ENCODE measurements around the gene CDC26.
"Not testable (repeated sequence)": the region's sequence is repeated elsewhere in the genome, so short reads cannot be mapped to it uniquely, and the experiment has no call there.

CDC26 gene

DNA sequence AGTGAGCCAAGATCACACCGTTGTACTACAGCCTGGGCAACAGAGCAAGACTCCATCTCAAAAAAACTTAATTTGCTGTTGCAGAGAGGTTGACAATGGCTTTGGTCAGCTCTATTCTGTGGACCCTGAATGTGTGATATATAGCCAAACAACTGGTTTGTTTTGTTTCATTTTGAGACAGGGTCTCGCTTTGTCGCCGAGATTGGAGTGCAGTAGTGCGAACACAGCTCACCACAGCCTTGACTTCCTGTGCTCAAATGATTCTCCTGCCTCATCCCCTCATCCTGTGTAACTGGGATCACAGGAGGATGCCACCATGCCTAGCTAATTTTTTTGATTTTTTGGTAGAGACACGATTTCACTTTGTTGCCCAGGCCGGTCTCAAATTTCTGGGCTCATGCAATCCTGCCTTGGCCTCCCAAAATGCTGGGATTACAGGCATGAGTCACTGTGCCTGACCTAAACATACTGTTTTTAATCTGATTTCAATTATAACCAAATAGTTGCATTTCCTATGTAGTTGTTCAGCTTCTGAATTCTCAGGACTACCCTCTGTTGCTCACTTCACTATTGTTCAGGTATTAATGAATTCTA lies 18.0 kb upstream of the CDC26 start:
- peak; percentile 57 for DNase-seq (ENCODE audit: low read depth)

DNA sequence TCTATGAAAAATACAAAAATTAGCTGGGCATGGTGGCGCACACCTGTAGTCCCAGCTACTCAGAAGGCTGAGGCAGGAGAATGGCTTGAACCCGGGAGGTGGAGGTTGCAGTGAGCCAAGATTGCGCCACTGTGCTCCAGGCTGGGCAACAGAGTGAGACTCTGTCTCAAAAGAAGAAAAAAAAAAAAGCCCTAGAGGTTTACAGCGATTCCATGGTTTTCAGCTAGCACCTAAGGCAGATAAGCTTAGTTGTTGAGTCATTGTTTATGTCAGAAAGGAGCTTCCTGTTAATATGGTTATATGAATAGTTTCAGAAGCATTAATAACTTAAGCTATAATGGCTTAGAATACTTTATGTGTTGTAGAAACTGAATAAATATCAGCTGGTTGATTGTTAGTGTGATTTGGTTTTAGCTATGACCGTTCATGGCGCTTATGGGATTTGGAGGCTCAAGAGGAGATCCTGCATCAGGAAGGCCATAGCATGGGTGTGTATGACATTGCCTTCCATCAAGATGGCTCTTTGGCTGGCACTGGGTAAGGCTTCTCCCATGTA lies 14.8 kb upstream of the CDC26 start:
- DNase-seq (ENCODE audit: low read depth) = no peak

DNA sequence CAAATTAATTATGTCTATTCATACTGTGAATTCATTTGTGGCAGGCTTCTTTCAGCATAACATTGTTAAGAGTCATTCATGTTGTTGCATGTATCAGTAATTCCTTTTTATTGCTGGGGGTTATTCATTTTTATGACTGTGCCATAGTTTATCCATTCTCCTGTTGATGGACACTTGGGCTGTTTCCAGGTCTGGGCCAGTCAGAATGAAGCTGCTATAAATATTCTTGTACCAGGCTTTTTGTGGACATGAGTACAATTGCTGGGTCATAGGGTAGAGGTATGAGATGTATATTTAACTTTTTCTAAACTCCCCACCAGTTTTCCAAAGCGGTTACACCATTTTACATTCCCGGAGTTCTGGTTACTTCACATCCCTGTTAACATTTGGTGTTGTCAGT lies 13.7 kb upstream of the CDC26 start:
- DNase-seq (ENCODE audit: low read depth) = no peak

DNA sequence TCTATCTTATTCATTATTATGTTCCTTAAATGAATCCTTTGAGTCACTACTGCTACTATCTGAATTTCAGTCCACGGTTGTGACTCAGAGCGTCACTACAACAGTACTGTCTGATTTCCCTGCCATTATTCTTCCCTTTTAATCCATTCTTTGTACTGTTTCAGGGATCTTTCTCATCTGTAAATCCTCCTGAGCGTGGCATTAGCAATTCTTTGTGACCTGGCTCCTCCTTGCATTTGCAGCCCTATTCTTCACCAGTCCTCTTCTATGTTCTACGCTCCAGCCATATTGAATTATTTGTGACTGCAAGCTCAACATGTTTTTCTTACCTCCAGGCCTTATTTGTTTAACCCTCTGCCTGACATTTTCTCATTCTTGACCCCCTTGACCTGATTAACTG lies 6.0 kb upstream of the CDC26 start:
- DNase-seq (ENCODE audit: low read depth) = no peak

DNA sequence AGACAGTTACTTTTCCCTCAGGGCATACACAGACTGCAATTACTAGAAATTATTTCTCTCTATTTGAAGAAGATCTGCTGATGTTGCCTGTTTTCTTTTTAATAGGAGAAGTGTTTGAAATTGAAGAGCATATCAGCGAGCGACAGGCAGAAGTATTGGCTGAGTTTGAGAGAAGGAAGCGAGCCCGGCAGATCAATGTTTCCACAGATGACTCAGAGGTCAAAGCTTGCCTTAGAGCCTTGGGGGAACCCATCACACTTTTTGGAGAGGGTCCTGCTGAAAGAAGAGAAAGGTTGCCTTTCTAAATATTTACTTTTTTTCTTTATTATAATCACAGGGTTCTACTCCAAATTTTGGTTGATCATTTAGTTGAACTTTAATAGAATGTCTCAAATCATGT lies 3.5 kb upstream of the CDC26 start:
- no peak for DNase-seq (ENCODE audit: low read depth)

DNA sequence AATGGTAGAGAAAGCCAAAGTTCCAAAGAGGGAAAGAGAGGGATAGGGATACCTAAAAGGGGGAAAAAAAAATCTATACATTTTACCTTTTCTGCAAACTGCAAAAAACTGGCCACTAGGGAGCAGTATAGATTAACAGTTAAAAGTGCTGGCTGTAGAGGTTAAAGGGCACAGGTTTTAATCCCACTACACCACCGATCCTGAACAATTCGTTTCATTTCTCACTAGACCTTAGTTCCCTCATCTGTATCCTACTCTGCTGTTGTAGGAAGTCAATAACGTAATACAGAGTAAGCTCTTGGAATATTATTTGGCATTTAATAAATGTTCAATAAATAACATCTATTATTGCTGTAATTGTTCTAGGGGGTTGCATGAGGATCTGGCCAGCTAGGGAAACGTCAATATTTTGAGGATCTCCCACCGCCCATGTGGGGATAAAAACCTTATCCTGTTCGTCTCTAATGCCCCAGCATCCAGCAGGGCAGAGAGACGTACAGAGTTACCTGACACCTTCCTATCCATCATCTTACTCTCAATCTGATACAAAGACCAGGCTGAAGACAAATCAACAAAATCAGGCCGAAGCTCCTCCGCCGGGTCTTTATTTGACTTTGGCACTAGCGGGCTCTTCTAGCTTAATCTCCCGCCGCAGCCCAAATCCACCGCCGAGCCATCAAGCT lies 757 bp downstream of the CDC26 start:
- DNase-seq (ENCODE audit: low read depth) = peak; percentile 35

DNA sequence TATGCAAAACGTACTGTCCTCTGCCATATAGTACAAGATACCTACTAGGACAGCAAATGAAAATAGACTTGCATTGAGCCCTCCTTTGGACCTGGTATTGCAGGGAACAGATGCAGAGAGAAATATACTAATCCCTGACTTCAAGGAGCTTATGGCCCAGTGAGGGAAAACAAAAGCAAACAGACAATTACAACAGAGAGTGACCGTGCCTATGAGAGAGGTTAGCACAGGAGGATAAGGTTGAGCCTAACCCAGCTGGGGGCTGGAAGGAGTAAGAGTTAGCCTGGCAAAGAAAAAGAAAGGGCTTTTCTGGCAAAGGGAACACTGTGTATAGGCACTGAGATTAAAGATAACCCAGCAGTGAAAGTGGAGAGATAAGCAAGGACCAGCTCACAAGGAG lies 5.5 kb downstream of the CDC26 start:
- DNase-seq (ENCODE audit: low read depth) = no peak

DNA sequence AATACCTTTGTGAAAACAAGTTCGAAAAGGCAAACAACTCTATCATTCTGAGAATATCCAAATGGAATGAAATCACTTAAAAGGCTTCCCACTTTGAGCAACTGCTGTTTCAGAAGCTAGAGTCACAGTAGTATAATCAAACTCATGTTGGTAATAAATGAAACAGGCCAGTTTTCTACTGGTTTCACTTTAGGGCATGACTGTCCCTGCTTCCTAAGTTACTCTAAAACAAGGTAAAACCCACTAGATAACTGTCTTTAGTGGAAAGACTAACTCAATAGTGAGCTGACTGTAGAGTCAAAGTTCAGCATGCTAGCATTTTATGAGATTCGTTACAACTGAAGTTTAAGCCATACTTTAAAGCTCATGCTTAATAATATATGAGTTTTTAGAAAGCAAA lies 6.0 kb downstream of the CDC26 start:
- DNase-seq (ENCODE audit: low read depth) = no peak

DNA sequence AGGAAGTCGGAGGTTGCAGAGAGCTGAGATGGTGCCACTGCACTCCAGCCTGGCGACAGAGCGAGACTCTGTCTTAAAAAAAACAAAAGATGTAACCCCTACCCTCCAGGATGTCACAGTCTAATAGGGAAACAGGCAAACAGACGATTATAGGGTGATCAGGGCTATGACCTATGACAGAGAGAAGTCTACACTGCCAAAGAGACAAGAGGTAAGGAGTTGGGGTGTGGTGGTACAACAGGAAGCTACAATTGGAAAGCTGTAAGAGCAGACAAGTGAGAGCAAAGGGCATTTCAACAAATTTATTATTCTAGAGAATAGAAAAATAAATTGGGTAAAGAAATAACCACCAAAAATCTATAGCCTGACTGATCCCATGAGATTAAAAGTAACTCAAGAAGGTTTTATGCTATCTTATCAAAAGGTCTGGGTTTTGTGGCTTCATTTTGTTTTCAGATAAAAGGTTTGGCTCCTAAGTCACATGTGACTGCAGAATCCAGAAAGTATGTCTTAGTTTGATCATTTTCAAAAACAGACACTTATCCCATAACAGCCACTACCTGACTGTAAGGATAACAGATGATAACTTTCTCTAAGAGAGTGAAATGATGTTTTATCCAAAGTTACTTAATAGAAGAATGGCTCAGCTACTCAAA lies 7.3 kb downstream of the CDC26 start:
- DNase-seq (ENCODE audit: low read depth) = no peak

DNA sequence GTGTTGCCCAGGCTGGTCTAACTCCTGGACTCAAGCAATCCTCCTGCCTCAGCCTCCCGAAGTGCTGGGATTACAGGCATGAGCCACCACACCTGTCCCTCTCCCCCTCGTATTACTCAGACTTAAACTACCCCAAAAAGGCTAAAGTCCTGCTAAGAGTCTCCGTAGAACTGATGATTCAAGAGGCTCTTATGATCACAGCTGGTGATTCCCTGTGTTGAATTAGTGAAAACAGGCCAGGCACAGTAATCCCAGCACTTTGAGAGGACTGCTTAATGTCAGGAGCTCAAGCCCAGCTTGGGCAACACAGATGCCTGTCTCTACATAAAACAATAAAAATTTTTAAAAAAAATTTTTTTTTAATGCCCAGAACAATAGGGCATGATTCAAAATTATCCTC lies 9.2 kb downstream of the CDC26 start:
- DNase-seq (ENCODE audit: low read depth) = no peak

DNA sequence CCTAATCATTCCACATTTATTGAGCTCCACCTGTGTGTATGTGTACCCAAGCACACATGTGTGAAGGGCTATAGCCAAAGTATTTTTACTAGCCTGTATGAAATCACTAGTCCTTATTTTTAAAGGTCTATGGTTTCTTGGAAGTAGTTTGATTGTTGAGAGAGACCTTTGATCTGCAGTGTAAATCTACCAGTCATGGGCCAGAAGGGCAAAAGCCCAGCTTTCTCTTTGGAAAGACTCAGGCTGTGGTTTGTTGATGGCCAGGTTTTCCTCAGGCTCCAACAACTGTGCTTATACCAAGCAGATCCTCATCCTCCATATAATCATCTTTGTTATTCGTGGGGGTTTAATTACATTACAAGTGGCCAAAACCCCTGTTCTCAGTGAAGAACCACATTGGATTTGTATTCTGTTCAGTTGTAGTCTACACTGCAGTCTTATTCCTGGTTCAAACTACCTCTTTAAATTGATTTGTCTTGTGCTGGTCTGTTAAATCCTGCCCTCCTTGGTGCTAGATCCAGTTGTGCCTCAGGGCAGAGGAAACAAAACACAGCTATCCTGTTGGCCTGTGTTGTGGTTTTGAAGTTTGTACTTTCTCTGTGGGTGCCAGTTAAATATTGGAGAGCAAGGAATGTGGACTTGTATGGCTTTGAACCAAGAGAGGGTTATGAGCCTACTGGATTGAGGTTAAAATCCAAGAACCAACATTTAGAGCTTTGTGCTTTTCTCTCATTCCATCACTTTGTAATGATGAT lies 13.3 kb downstream of the CDC26 start:
- DNase-seq (ENCODE audit: low read depth) = no peak

DNA sequence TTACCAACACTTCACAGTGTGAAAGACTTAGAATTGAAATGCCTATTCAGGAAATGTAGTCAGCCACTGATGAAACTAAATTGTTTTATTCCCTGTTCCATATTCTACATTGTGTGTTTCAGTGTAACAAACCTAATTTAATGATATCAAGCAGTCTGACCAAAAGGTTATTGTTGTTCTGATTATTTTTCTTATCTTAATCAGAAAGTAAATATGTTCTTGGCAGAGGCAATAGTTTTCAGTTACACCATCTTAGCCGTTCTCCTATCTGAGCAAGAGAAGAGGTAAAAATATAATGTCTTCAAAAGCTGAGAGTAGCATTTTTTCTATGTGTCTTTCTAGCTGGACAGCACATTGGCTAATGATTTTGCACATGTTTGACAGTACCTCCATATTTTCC lies 17.1 kb downstream of the CDC26 start:
- no peak for DNase-seq (ENCODE audit: low read depth)

DNA sequence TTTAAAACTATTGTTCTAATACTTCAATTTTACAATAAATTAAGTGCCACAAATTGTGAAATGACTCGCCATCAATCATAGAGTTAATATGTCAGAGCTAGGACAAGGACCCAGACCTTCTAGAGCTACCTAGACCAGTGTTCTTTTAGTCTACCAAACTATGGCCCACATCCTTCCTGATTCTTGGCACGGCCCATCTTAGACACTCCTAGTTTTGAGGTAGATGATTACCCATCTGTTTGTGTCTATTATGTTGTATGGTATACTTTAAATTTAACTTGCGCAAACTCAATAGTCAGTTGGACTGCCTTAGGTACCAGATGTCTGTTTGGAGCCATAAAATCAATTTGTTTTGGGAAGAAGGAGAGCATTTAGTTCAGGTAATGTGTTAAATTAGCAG lies 17.5 kb downstream of the CDC26 start:
- DNase-seq (ENCODE audit: low read depth) = no peak

DNA sequence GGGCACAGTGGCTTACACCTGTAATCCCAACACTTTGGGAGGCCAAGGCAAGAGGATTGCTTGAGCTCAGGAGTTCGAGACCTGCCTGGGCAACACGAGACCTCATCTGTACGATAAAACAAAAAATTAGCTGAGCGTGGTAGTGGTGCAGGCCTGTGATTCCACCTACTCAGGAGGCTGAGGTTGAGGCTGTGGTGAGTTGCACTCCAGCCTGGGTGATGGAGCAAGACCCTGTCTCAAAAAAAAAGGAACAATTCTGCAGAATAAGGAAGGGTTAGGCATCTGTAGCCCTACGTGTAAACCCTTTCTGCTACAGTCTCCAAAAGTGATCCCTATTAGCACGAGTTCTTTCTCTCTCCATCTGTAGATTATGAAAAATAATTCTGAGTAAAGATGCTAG lies 19.9 kb downstream of the CDC26 start:
- DNase-seq (ENCODE audit: low read depth) = no peak

DNA sequence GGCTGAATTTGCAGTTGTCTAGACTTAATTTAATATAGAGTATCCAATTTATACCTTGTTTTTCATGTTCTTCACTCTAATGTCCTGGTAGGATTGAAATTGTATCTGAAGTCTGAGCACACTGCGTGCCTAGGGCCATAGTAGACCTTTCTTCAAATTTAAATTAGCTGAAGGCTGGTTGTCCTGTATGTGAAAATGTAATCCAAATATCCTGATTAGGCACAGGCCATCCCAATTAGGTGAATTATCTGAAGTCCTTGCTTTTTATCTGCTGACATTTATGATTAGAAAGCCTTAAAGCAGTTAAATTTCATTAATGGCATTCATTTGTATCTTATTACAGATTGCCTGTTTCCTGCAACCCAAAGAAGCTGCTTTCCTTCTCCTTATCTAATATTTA lies 20.4 kb downstream of the CDC26 start:
- DNase-seq (ENCODE audit: low read depth) = no peak

DNA sequence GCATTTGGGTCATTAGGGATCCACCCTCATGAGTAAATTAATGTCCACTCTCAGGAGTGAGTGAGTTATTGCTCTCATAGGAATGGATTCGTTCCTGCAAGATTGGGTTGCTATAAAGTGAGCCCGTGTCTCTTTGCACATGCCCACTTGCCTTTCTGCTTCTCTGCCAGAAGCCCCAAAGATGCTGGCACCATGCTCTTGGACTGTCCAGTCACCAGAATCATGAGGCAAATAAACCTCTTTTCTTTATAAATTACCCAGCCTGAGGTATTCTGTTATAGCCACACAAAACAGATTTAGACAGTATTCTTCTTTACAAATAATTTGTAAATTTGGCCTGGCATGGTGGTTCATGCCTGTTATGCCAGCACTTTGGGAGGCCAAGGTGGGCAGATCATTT lies 24.6 kb downstream of the CDC26 start:
- DNase-seq (ENCODE audit: low read depth) = no peak

DNA sequence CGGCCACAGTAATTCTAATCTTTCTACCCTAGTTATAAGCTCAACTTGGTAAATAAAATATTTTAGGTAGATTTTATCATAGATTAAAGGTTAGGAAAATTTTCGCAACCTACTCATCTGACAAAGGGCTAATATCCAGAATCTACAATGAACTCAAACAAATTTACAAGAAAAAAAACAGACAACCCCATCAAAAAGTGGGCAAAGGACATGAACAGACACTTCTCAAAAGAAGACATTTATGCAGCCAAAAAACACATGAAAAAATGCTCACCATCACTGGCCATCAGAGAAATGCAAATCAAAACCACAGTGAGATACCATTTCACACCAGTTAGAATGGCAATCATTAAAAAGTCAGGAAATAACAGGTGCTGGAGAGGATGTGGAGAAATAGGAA lies 25.7 kb downstream of the CDC26 start:
- DNase-seq (ENCODE audit: low read depth) = not testable (repeated sequence)

DNA sequence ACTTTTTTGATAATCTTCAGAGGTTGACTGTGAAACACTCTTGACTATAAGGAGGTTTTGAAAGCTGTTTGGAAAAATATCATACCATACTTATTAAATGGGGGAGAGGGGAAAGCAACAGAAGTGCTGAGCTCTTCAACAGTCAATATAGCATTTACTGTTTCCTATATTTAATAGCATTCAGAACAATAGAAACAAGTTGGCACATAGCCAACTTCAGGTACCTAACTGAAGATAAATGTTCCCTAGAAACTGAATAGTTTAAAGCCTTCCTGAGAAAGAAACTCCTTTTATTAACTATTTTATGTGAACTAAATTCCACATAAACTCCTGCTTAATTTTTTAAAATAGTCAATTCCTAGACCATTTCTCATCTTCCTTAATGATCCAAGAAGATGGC lies 27.7 kb downstream of the CDC26 start:
- no peak for DNase-seq (ENCODE audit: low read depth)

DNA sequence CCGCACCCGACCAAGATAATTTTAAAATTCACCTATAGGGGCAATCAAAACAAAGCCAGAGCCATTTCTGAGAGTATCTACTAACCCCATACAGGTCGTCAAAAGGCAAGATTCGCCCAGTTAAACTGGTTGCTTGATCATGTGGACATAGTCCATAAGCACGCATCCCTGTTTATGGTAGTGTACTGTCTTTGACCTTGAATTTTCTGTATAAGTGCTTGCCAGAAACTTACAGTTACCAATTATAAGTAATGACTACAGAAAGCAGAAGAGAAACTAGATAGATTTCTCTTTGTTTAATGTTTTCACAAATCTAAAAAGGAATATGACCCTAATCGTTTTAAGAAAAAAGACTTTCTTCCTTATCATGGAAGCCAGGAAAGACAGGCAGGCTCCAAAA lies 28.4 kb downstream of the CDC26 start:
- DNase-seq (ENCODE audit: low read depth) = no peak

DNA sequence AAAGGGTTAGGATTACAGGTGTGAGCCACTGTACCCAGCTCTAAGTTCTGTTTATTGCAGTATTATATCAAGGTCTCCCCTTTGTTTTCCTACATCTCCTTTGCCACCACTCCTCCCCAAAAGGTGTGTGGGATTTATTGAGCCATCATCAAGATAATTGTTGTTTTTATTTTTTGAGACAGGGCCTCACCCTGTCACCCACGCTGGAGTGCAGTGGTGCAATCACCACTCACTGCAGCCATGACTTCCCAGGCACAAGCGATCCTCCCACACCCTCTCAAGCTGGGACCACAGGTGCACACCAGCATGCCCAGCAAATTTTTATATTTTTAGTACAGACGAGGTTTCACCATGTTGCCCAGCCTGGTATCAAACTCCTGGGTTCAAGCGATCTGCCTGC lies 29.5 kb downstream of the CDC26 start:
- DNase-seq (ENCODE audit: low read depth) = no peak

DNA sequence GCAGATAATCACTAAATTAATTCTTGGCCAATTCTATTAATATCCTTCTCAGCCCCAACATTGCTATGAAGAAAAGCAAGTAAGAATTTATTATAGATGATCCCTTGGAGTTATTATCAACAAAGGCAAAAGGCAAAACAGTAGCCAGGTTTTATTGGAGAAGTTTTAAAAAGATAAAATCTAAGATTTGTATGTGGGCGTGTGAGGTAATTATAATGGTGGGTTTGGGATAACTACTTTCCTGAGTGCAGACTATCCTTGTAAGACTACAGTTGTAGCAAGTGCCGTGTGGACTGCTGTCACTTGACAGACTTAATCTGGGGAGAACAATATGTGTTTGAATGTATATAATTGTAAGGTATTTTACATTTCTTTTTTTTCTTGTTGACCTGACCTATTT lies 30.8 kb downstream of the CDC26 start:
- DNase-seq (ENCODE audit: low read depth) = no peak

DNA sequence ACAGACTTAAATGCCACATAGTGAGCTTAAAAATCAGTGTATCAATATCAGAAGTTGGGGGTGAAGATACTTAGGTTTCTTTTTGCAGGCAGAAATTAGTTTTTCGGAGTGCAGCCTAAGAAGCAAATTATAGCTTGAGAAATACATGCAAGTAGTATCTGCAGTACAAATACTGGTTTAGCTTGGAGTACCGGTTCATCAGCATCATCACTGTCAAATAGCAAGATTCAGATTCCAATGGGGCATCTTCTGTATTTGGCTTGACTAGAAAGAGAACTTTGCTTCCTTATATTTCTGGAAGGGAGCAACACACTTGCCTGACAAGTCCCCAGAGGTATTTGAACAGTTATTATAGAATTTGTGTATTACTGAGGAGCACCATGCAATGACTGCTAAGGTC lies 34.2 kb downstream of the CDC26 start:
- no peak for DNase-seq (ENCODE audit: low read depth)

DNA sequence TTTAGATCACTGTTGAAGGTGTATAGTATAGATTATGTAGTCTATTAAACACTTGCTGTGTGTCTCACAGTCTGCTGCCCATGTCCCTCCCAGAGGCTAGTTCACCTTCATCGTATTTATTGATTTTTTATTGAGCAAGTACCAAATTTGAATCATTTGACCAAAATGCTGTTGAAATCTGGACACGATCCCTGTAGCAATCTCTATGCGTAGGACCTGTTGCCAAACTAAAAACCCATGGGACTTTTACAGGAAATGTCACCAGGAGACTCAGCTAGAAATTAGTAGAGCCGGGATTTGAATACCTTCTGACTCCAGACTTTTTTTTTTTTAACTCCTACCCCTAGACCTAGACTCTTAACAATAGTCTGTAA lies 36.5 kb downstream of the CDC26 start:
- DNase-seq (ENCODE audit: low read depth) = no peak
